ENCODE results near the gene DGKA.

DNA sequence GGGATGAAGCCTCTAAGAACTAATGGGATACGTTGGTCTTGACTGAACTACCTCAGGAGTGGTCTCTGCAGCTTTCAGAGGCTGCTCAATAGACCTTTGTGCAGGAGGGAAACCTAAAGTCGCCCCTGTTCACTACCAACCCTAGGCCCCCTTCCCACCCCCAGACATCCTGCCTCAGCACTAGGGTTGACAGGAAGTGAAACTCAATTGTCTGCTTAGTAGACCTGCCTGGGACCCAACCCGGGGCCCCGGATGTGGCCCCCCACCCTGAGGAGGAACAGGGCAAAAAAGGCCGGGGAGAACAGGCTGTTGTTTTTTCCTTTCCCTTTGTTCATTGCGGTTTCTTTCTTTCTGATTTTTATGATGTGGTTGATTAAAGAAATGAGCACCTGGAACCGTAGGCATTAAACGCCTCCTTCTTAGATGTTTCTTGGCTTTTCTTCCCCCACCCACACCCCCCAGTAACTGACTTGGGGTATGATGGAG is 1.6 kb upstream of the DGKA start:
- TF ChIP-seq, protein P1, sequence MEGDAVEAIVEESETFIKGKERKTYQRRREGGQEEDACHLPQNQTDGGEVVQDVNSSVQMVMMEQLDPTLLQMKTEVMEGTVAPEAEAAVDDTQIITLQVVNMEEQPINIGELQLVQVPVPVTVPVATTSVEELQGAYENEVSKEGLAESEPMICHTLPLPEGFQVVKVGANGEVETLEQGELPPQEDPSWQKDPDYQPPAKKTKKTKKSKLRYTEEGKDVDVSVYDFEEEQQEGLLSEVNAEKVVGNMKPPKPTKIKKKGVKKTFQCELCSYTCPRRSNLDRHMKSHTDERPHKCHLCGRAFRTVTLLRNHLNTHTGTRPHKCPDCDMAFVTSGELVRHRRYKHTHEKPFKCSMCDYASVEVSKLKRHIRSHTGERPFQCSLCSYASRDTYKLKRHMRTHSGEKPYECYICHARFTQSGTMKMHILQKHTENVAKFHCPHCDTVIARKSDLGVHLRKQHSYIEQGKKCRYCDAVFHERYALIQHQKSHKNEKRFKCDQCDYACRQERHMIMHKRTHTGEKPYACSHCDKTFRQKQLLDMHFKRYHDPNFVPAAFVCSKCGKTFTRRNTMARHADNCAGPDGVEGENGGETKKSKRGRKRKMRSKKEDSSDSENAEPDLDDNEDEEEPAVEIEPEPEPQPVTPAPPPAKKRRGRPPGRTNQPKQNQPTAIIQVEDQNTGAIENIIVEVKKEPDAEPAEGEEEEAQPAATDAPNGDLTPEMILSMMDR (conservative IDR thresholded peaks at IDR 0.05; ENCODE audit: low read depth in 2 of 2), result no peak
- TF ChIP-seq POLR2AphosphoS5 (IDR thresholded peaks at IDR 0.05; ENCODE audit: low read depth), result no peak; the same call in 1 of the 2 replicates
- TF ChIP-seq EZH2 (IDR thresholded peaks at IDR 0.05; ENCODE audit: low read depth, unreplicated experiment), result no peak
- TF ChIP-seq STAT1 (IDR thresholded peaks at IDR 0.05; ENCODE audit: unreplicated experiment), result no peak
- TF ChIP-seq NANOG (IDR thresholded peaks at IDR 0.05; ENCODE audit: borderline replicate concordance), result no peak
- TF ChIP-seq EZH2phosphoT487 (IDR thresholded peaks at IDR 0.05; ENCODE audit: unreplicated experiment), result no peak
- TF ChIP-seq CREB1 (CRISPR knock-in tag; IDR thresholded peaks at IDR 0.05; ENCODE audit: low read depth), result no peak
- TF ChIP-seq ZNF331 (CRISPR knock-in tag; IDR thresholded peaks at IDR 0.05; ENCODE audit: low read depth), result no peak

All from GM23338 (cell line).